Hematopoietic multipotent progenitor cell treated with erythropoietin and hydrocortisone succinate and interleukin-3 and kit ligand, for 6 days (in vitro differentiated cells): ENCODE data around the gene CDC34.

Experiments used
- DNase-seq: peaks from one replicate; pipeline ENCODE4 v3.0.0-alpha.2; 2015

Gene CDC34

DNA sequence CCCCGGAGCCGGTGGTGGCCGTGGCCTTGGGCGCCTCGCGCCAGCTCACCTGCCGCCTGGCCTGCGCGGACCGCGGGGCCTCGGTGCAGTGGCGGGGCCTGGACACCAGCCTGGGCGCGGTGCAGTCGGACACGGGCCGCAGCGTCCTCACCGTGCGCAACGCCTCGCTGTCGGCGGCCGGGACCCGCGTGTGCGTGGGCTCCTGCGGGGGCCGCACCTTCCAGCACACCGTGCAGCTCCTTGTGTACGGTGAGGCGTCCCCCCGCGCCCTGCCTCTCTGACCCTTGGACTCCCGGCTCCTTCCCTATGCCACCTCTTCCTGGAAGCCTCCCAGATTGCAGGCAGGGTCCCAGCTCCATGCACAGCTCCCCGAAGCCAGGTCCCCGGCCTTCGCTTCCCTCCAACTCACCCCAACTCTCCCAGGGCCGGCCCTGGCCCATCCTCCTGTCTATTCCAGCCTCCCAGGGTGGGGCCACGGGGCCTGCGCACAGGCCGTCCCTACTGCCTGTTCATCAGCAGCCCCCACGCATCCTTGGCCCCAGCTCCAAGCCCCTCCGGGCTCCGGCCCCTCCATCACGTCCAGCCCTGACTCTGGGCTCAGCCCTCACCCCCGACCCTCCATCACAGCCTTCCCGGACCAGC lies 33.6 kb upstream of the CDC34 start:
- no peak for DNase-seq

DNA sequence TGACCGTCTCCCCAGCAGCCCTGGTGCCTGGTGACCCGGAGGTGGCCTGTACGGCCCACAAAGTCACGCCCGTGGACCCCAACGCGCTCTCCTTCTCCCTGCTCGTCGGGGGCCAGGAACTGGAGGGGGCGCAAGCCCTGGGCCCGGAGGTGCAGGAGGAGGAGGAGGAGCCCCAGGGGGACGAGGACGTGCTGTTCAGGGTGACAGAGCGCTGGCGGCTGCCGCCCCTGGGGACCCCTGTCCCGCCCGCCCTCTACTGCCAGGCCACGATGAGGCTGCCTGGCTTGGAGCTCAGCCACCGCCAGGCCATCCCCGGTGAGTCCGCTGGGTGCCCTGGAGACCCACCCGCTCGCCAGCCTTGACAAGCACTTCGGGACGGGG lies 33.1 kb upstream of the CDC34 start:
- no peak for DNase-seq

DNA sequence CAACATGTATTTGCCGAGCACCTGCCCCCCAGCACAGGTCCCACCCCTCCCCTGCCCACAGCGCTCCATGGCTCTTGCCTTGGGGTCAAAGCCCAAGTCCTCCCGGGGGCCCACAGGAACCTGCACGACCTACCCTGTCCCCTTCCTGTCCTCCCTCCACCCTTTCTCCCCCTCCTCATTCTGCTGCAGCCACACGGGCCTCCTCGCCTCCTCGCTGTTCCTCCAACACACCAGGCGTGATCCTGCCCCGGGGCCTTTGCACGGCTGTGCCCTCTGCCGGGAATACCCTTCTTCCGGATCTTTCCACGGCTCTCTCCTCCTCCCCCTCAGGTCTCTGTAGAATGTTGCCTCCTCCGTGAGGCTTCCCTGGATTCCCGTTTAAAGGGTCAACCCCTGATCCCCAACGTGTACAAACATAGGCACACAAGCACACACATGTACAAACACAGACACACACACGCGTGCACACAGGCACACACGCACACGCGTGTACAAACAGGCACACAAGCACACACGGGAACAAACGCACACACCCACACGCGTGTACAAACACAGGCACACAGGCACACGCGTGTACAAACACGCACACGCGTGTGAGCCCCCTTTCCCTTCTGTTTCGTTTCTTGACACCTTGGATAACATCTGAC lies 32.5 kb upstream of the CDC34 start:
- no peak for DNase-seq

DNA sequence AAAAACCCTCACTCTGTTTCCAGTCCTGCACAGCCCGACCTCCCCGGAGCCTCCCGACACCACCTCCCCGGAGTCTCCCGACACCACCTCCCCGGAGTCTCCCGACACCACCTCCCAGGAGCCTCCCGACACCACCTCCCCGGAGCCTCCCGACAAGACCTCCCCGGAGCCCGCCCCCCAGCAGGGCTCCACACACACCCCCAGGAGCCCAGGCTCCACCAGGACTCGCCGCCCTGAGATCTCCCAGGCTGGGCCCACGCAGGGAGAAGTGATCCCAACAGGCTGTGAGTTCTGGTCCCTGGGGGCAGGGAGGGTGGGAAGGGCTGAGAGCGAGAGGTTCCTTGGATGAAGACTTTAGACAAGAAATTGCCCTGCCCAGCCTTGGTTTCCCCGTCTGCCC lies 29.9 kb upstream of the CDC34 start:
- DNase-seq: no peak

DNA sequence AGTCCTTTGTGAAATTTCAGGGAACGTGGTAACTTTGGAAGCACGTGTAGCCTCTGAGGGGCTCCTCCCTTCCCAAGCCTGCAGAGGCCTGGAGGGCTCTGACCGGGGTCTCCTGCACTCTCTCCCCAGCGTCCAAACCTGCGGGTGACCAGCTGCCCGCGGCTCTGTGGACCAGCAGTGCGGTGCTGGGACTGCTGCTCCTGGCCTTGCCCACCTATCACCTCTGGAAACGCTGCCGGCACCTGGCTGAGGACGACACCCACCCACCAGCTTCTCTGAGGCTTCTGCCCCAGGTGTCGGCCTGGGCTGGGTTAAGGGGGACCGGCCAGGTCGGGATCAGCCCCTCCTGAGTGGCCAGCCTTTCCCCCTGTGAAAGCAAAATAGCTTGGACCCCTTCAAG lies 26.9 kb upstream of the CDC34 start:
- DNase-seq: no peak

DNA sequence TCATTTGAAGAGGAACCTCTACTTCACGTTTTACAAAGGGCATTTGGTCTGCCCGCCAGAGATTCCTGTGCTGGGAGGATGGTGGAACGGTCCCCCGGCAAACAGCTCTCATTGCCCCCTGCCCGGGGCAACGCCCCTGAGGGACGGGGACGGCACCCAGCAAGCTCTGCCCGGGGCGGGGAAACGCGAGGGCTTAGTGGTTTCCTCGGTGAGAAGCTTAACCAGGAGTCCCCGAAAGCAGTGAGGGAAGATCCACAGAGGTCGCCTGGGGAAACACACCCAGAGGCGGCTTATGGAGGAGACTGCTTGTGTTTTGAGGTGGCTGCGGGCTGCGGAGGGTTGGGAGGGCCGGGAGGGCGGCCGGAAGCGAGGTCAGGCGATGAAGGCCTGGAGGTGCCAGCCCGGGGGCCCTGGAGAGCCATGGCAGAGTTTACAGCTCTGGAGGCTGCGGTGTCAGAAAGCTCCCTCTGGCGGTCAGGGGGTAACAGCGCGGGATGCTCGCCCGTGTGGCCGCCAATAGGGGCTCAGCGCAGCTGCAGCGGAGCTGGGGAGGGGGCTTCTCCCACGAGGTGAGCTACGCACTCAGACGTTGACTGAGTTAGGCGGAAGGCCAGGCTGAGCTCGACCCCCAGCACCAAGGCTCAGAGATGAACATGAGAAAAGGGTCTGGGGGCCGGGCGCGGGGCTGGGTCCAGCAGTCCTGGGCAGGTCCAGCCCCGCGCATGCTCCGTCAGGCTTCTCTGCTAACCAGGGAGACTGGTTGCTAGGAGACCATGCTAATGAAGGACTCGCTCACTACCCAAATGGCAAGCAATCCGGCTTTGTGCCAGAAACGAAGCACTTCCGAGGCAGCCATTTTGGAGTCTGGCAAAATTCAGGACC lies 24.9 kb upstream of the CDC34 start:
- DNase-seq: peak; percentile 100

DNA sequence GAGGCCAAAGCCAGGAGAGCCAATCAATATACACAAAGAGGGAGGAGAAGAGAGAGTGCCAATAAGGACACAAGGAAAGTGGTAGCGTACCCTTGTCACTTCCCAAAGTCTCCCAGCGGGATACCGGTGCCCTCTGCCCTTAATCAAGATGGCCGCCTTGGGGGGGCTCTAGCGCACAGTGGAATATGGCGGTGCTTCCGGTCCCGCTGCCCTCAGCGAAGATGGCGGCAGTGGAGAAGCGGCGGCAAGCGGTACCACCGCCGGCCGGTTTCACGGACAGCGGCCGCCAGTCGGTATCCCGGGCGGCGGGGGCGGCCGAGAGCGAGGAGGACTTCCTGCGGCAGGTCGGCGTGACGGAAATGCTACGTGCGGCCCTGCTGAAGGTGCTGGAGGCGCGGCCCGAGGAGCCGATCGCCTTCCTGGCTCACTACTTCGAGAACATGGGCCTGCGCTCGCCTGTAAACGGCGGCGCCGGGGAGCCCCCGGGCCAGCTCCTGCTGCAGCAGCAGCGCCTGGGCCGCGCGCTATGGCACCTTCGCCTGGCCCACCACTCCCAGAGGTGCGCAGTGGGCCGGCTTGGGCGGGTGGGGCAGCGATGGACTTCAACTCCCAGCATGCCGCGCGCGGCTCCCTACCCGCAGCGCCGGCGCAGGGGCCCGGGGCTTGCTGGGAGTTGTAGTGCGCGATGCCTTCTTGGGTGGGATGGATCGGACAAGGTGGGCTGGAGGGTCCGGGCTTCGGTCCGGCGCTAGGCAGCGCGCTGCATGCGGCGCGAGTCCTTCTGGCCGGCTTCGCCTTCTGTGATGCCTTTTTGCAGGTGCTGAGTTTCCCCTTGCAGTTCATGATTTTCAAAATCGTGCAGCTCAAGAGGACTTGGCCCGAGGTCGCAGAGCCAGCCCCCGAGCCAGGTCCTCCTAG lies 24.0 kb upstream of the CDC34 start, which contains the start of gene TPGS1:
TSS of gene TPGS1 (plus strand) at position 212 of the 918 bp plus-strand sequence. CDS start at position 222, 10 bp downstream.
- DNase-seq: peak; percentile 90

DNA sequence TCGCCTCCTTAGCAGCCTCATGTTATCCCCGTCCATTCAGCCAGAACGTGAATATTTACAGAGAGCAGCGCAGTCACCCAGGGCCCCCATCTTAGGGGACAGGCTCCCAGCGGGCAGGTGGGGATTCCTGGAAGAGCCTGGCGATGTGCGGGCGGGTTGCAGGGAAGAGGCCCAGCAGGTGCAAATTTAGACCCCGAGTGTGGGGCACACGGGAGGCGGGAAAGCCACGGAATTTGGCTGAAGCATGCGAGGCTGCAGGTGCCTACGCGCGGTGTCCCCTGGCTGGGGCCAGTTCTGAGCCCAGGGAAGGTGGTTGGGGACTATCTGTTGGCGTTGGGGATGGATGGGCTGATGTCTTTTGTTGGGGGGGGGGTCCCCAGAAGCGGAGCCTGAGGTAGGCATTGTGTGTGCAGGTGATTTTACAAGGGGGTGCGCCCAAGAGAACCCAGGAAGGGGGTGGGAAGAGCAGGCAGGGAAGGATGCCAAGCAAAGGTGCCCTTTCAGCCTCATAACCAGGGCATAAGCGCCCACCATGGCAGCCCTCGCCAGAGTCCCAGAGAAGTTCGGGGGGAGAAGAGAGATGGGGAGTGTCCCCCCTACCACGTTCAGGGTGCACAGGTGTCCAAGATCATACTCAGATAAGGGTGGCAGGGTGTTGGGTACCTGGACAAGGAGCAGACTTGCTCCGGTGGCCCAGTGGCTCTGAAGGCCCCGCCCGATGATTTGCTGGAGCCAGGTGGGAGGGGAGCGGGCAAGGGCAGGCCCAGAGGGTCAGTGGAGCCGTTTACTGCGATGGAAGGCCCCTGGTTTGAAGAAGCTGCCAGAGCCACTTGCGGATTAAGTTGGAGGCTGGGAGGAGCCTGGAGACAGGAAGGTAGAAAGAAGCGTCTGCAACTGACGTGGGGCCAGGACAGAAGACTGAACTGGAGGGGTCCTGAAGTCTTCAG lies 23.1 kb upstream of the CDC34 start:
- no peak for DNase-seq

DNA sequence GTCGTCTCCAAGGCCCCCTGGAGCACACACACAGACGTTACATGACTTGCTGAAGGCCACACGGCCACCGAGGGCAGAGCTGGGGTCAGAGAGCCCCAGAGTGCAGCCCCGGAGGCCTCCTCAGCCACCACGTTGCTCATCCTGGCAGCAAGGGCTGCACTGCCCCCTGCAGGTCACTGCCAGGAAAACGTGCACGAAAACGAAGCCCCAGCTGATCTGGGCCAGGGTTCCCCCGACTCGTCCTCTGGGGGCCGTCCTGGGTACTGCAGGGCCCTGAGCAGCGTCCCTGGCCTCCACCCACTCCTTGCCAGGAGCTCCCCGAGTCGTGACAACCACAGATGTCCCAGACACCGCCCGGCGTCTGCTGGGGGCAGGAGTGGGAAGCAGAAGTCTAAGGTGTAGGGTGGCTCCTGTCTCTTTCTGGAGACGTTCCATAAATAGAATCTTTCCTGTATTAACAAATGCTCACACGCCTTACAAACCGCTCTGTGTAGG lies 20.9 kb upstream of the CDC34 start:
- DNase-seq: peak; percentile 97

DNA sequence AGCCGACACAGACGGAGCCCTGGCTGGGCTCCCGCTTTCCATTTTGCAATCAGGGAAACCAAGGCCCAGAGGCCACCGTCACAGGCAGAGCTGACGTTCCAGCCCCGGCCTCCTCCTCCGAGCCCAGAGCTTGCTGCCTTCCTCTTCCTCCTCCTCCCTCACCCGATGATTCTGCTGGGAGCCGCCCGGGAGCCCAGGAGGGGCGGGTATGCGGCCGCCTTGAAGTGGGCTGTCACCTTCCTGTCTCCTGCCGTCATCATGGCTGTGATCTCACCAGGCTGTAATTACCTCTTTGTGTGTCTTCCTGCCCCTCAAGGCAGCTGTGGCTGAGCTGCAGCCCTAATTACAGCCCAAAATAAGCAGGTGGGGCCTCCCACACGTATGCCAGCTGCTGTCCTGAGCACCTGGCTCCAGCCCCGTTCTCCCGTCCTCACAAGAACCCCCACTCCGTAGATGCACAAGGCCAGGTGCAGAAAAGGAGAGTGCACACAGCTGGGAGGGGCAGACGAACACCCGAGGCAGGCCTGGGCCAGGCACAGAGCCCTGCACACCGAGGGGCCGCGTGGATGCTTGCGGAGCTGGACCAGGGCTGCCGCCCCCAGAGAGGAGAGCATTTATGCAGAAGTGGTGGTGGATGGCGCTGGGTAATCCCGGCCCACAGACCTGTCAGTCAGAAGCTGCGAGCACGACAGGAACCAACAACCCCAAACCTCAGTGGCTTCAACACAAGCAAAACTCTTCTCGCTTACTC lies 20.3 kb upstream of the CDC34 start:
- peak; percentile 68 for DNase-seq

DNA sequence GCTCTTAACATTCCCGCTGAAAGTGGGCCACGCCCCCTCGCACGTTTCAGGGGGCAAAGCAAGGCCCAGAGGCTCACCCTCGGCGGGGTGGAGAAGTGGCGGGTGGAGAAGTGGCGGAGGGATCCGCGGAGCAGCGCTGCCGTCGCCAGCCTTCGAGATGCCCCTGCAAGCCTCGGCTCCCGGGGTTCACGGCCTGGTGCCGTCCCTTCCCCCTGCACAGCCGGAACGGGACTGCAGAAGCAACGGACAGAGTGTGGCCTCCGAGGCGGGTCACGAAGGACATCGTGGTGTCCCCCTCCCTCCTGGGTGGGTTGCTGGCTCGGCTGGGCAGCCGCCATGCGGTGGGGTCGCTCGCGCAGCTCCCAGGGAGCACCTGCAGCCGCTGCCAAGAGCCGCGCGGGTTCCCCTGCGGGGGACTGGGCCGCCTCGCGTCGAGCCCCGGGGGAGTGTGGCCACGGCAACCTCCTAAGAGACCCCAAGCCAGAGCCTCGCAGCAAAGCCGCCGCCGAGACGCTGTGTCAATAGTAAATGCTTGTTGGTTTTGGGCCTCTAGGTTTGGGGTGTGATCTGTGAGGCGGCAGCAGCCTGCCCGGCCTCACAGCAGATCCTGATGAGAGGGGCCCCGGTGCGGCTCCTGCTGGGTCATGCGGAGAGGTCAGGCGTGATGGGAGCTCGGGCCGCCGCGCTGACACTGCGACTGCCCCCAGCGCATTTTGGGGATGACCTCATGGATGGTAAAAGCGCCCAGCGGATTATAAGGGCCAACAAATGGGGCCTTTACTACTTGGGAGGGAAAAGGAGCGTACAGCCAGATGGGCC lies 18.8 kb upstream of the CDC34 start:
- no peak for DNase-seq

DNA sequence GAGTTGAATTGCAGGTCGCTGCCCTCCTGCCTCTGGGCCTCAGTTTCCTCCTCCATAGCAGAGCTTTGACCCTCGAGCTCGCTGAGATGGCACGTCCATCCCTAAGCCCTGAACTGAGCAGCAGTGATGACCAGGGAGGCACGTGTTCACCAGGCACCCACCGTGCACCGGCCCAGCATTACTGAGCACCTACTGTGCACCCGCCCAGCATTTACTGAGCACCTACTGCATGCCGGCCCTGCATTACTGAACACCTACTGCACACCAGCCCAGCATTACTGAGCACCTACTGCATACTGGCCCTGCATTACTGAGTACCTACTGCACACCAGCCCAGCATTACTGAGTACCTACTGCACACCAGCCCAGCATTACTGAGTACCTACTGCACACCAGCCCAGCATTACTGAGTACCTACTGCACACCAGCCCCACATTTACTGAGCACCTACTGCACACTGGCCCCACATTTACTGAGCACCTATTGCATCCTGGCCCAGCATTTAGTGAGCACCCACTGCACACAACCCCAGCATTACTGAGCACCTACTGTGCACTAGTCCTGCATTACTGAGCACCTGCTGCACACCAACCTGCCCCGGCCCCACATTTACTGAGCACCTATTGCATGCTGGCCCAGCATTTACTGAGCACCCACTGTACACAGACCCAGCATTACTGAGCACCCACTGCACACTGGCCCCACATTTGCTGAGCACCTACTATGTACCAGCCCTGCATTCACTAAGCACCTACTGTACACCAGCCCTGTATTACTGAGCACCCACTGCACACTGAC lies 18.0 kb upstream of the CDC34 start:
- DNase-seq: no peak

DNA sequence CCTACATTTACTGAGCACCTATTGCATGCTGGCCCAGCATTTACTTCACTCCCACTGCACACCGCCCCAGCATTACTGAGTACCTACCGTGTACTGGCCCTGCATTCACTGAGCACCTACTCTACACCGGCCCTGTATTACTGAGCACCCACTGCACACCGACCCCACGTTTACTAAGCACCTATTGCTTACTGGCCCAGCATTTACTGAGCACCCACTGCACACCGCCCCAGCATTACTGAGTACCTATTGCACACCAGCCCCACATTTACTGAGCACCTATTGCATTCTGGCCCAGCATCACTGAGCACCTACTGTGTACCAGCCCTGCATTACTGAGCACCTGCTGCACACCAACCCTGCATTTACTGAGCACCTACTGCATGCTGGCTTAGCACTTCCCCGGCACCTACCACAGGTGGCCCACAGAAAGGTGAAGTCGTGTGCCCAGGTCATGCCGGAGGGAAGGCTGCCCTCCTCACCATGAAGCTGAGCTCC lies 17.3 kb upstream of the CDC34 start:
- DNase-seq: no peak

DNA sequence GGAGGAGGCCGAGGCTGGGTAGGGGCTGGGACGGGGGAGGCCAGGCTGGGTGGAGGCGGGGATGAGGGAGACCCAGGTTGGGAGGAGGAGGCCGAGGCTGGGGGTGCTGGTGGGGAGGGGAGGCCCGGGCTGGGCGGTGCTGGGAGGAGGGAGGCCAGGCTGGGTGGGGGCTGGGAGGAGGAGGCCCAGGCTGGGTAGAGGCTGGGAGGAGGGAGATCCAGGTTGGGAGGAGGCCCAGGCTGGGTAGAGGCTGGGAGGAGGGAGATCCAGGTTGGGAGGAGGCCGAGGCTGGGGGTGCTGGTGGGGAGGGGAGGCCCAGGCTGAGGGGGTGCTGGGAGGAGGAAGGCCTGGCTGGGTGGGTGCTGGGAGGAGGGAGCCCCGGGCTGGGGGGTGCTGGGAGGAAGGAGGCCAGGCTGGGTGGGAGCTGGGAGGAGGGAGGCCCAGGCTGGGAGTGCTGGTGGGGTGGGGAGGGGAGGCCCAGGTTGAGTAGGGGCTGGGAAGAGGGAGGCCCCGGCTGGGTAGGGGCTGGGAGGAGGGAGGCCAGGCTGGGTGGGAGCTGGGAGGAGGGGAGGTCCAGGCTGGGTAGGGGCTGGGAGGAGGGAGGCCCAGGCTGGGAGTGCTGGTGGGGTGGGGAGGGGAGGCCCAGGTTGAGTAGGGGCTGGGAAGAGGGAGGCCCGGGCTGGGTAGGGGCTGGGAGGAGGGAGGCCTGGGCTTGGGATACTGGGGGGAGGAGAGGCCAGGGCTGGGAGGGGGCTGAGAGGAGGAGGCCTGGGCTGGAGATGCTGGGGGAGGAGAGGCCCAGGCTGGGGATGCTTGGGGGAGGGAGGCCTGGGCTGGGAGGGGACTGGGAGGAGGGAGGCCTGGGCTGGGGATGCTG lies 13.6 kb upstream of the CDC34 start:
- no peak for DNase-seq

DNA sequence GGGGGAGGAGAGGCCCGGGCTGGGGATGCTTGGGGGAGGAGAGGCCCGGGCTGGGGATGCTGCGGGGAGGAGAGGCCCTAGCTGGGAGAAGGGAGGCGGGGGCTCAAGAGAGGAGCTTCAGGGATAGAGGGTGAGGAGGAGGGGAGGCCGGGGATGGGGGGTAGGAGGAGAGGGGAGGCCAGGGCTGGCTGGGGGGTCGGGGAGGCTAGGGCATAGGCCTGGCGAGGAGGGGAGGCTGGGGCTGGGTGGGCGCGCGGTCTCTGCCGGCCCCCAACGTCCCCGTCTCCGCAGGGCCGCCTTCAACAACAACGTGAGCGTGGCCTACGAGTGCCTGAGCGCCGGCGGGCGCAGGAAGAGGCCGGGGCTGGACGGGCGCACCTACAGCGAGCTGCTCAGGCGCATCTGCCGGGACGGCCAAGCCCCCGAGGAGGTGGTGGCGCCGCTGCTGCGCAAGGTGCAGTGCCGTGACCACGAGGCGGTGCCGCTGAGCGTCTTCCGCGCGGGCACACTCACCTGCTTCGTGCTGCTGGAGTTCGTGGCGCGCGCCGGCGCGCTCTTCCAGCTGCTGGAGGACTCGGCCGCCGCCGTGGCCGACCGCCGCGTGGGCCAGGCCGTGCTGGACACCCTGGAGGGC lies 12.8 kb upstream of the CDC34 start:
- peak; percentile 49 for DNase-seq

DNA sequence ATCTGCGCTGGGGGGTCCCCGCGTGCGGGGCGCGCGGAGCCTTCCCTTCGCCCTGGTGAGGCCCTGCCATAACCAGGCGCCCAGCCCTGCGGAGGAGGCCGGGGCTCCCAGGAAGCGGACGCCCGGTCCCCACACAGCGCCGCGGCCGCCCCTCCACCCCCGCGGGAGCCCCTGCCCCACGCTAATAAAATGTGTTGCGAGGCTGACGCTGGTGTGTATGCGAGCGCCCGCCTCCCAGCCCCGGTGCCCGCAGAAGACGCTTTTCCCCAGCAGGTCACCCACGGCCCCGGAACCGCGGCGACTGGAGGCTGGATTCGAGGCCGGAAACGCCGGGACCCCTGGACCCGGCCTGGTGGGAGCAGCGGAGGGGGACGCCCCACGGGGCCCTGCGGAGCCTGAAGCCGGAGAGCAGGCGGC lies 12.1 kb upstream of the CDC34 start:
- no peak for DNase-seq

DNA sequence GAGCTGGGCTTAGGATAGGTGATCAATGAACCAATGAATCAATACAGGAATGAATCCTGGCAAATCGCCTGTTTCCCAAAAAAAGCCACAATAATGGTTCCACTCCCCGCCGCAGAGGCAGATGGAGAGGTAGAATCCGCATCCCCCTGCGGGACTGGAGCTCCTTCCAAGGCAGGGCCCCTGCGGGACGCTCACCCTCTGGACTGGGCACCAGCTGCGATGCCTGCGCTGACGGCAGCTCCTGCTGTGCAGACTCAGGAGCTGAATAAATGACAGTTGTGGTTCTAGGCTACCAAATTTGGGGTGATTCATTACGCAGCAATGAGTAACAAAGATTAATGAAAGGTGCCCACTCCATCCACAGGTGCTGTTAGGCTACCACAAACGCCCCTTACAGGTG lies 8.8 kb upstream of the CDC34 start:
- no peak for DNase-seq
